HepG2 (cell line): ENCODE results near the gene EWSR1. TPM values are rescaled to one million over a fixed set of nuclear protein-coding genes. Genes with fewer than 3 reads are reported as not detected.

Source experiments
- ATF2 ChIP-seq: sonication (generic); formaldehyde crosslinking; IDR thresholded peaks from 2 replicates; pipeline ENCODE4 v1.4.0; 2020; ENCODE audit warnings: missing genetic modification reagents
- CAMTA2 ChIP-seq: sonication (generic); formaldehyde crosslinking; IDR thresholded peaks from 2 replicates; pipeline ENCODE4 v1.4.0; 2020; ENCODE audit warnings: mild to moderate bottlenecking, missing genetic modification reagents, borderline replicate concordance
- GLMP ChIP-seq: sonication (generic); formaldehyde crosslinking; IDR thresholded peaks from 2 replicates; pipeline ENCODE4 v1.9.0; 2021; ENCODE audit warnings: missing genetic modification reagents, mild to moderate bottlenecking, borderline replicate concordance
- HNF4A ChIP-seq: sonication (generic); formaldehyde crosslinking; IDR thresholded peaks from 2 replicates; pipeline ENCODE4 v1.4.0; 2020; ENCODE audit warnings: missing genetic modification reagents
- IKZF5 ChIP-seq: IDR thresholded peaks from 2 replicates; pipeline ENCODE4 v1.6.1; 2018; ENCODE audit warnings: missing genetic modification reagents, mild to moderate bottlenecking, missing compliant biosample characterization
- KAT8 ChIP-seq: IDR thresholded peaks from 2 replicates; pipeline ENCODE4 v1.6.1; 2016; ENCODE audit warnings: missing genetic modification reagents, missing compliant biosample characterization
- MIXL1 ChIP-seq: IDR thresholded peaks from 2 replicates; pipeline ENCODE4 v1.6.1; 2016
- MTF1 ChIP-seq: sonication (generic); formaldehyde crosslinking; IDR thresholded peaks from 2 replicates; pipeline ENCODE4 v1.5.0; 2020; ENCODE audit warnings: missing genetic modification reagents
- NAIF1 ChIP-seq: sonication (generic); formaldehyde crosslinking; IDR thresholded peaks from 2 replicates; pipeline ENCODE4 v1.5.0; 2020; ENCODE audit warnings: mild to moderate bottlenecking, missing genetic modification reagents, borderline replicate concordance
- PCBP2 ChIP-seq: fragments of 200-400 bp; formaldehyde crosslinking; optimal IDR thresholded peaks from 2 replicates; pipeline ENCODE3; 2018; ENCODE audit warnings: low read length, low read depth; ENCODE audit not compliant: poor library complexity, severe bottlenecking
- POGZ ChIP-seq: sonication (generic); formaldehyde crosslinking; IDR thresholded peaks from 2 replicates; pipeline ENCODE4 v1.4.0; 2020; ENCODE audit warnings: mild to moderate bottlenecking, missing genetic modification reagents
- SIN3B ChIP-seq: fragments of 150-350 bp; IDR thresholded peaks from 2 replicates; pipeline ENCODE4 v1.6.1; 2014; ENCODE audit warnings: low read length
- TCF12 ChIP-seq, 2 experiments: fragments of 450-650 bp in 1 of 2; sonication (generic) in 1 of 2; formaldehyde crosslinking in 1 of 2; IDR thresholded peaks; 2 replicates each; pipeline versions ENCODE4 v1.6.1 to v1.8.0; 2017 to 2022; ENCODE audit warnings: antibody characterized with exemption in 1 of 2, mild to moderate bottlenecking in 1 of 2, missing genetic modification reagents in 1 of 2, moderate library complexity in 1 of 2
- TOE1 ChIP-seq: sonication (generic); formaldehyde crosslinking; IDR thresholded peaks from 2 replicates; pipeline ENCODE4 v1.4.0; 2020; ENCODE audit warnings: mild to moderate bottlenecking, missing genetic modification reagents
- XRCC5 ChIP-seq: fragments of 200-400 bp; formaldehyde crosslinking; optimal IDR thresholded peaks from 2 replicates; pipeline ENCODE3; 2017; ENCODE audit warnings: mild to moderate bottlenecking, low read length
- ZNF230 ChIP-seq: sonication (generic); formaldehyde crosslinking; IDR thresholded peaks from 2 replicates; pipeline ENCODE4 v1.4.0; 2020; ENCODE audit warnings: mild to moderate bottlenecking, missing genetic modification reagents
- ZNF354B ChIP-seq: sonication (generic); formaldehyde crosslinking; IDR thresholded peaks from 2 replicates; pipeline ENCODE4 v1.8.0; 2022; ENCODE audit warnings: mild to moderate bottlenecking, missing genetic modification reagents
- ZNF572 ChIP-seq: sonication (generic); formaldehyde crosslinking; IDR thresholded peaks from 2 replicates; pipeline ENCODE4 v1.5.1; 2020; ENCODE audit warnings: mild to moderate bottlenecking, missing genetic modification reagents
- ZNF672 ChIP-seq: sonication (generic); formaldehyde crosslinking; IDR thresholded peaks from 2 replicates; pipeline ENCODE4 v1.8.1; 2022; ENCODE audit warnings: missing genetic modification reagents
- ZNF772 ChIP-seq: sonication (generic); formaldehyde crosslinking; IDR thresholded peaks from 2 replicates; pipeline ENCODE4 v1.5.0; 2020; ENCODE audit warnings: mild to moderate bottlenecking, missing genetic modification reagents
- polyA plus RNA-seq, 8 experiments: library from polyadenylated mRNA; depleted of rRNA in 3 of 8; stranded (reverse) in 7 of 8; unstranded in 1 of 8; fragments of >200 nt; fragmentation: Illumina TruSeq in 4 of 8; extraction: Trizol in 4 of 8; gene quantifications; 2 replicates each; pipeline versions ENCODE4 v1.2.1 to v1.2.3, GENCODE V29; 2011 to 2016; ENCODE audit warnings: low read depth in 4 of 8, missing spikeins in 1 of 8, mixed read lengths in 1 of 8; ENCODE audit not compliant: insufficient read depth in 1 of 8
- total RNA-seq, 5 experiments: library from RNA; depleted of rRNA; stranded (reverse); fragments of >200 nt; fragmentation: Illumina TruSeq; extraction: Trizol; gene quantifications; 2 replicates each; pipeline ENCODE4 v1.2.3, GENCODE V29; 2016; ENCODE audit warnings: low read depth in 1 of 5
- TF ChIP-seq, protein P1 (sequence below): sonication (generic); formaldehyde crosslinking; IDR thresholded peaks from 2 replicates; pipeline ENCODE4 v1.4.0; 2020; ENCODE audit warnings: missing genetic modification reagents, borderline replicate concordance

The EWSR1 gene
- total and polyA plus RNA-seq, 2 of the 13 experiments (the other 11 are each of a cell fraction or from before 2014, with no cell fraction given) = 211 to 326 TPM

- TF ChIP-seq, protein P1, sequence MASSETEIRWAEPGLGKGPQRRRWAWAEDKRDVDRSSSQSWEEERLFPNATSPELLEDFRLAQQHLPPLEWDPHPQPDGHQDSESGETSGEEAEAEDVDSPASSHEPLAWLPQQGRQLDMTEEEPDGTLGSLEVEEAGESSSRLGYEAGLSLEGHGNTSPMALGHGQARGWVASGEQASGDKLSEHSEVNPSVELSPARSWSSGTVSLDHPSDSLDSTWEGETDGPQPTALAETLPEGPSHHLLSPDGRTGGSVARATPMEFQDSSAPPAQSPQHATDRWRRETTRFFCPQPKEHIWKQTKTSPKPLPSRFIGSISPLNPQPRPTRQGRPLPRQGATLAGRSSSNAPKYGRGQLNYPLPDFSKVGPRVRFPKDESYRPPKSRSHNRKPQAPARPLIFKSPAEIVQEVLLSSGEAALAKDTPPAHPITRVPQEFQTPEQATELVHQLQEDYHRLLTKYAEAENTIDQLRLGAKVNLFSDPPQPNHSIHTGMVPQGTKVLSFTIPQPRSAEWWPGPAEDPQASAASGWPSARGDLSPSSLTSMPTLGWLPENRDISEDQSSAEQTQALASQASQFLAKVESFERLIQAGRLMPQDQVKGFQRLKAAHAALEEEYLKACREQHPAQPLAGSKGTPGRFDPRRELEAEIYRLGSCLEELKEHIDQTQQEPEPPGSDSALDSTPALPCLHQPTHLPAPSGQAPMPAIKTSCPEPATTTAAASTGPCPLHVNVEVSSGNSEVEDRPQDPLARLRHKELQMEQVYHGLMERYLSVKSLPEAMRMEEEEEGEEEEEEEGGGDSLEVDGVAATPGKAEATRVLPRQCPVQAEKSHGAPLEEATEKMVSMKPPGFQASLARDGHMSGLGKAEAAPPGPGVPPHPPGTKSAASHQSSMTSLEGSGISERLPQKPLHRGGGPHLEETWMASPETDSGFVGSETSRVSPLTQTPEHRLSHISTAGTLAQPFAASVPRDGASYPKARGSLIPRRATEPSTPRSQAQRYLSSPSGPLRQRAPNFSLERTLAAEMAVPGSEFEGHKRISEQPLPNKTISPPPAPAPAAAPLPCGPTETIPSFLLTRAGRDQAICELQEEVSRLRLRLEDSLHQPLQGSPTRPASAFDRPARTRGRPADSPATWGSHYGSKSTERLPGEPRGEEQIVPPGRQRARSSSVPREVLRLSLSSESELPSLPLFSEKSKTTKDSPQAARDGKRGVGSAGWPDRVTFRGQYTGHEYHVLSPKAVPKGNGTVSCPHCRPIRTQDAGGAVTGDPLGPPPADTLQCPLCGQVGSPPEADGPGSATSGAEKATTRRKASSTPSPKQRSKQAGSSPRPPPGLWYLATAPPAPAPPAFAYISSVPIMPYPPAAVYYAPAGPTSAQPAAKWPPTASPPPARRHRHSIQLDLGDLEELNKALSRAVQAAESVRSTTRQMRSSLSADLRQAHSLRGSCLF (CRISPR knock-in tag) = no peak
- no peak for TF ChIP-seq MTF1 (CRISPR knock-in tag)
- no peak; the same call in none of the 2 replicates for TF ChIP-seq NAIF1 (CRISPR knock-in tag)
- TF ChIP-seq ATF2 (CRISPR knock-in tag) = no peak
- TF ChIP-seq XRCC5 = no peak
- TF ChIP-seq IKZF5 (CRISPR knock-in tag) = no peak
- no peak for TF ChIP-seq KAT8 (CRISPR knock-in tag)
- TF ChIP-seq ZNF230 = no peak; the same call in 1 of the 2 replicates
- TF ChIP-seq ZNF672 = no peak; the same call in 1 of the 2 replicates
- no peak for TF ChIP-seq GLMP
- TF ChIP-seq ZNF354B (CRISPR knock-in tag) = no peak
- no peak for TF ChIP-seq SIN3B
- TF ChIP-seq ZNF572 = no peak
- TF ChIP-seq PCBP2 = no peak
- TF ChIP-seq POGZ (CRISPR knock-in tag) = no peak
- no peak for TF ChIP-seq MIXL1
- no peak for TF ChIP-seq CAMTA2 (CRISPR knock-in tag)
- TF ChIP-seq TOE1 (CRISPR knock-in tag) = no peak
- TF ChIP-seq HNF4A (CRISPR knock-in tag) = no peak
- TF ChIP-seq TCF12 (IDR thresholded peaks at IDR 0.05) = no peak
- 0 out of 2 replicates have a peak, but pooled peaks have one; percentile 45 for TF ChIP-seq TCF12 (CRISPR knock-in tag; IDR thresholded peaks at IDR 0.05)
- TF ChIP-seq ZNF772 (CRISPR knock-in tag) = no peak
Measured at GRCh38 chr22:29268511-29269229, 602 bp downstream of the EWSR1 start (continued).
